HEK293 (cell line): Measurements from ENCODE around the gene ZNF790.

ENCODE experiments used
- FEZF1 ChIP-seq: fragments of 450-650 bp; formaldehyde crosslinking; IDR thresholded peaks from 2 replicates; pipeline ENCODE4 v1.5.1; 2016; ENCODE audit warnings: missing biosample characterization, missing genetic modification characterization
- GLI4 ChIP-seq: fragments of 450-650 bp; formaldehyde crosslinking; IDR thresholded peaks from 2 replicates; pipeline ENCODE4 v1.5.1; 2016; ENCODE audit warnings: missing biosample characterization, missing genetic modification characterization
- GLIS2 ChIP-seq: fragments of 450-650 bp; formaldehyde crosslinking; IDR thresholded peaks from 2 replicates; pipeline ENCODE4 v1.5.1; 2016; ENCODE audit warnings: missing biosample characterization, missing genetic modification characterization
- HOXD13 ChIP-seq: sonication (generic); formaldehyde crosslinking; IDR thresholded peaks from 2 replicates; pipeline ENCODE4 v1.8.0; 2022; ENCODE audit warnings: missing genetic modification reagents, borderline replicate concordance
- KLF10 ChIP-seq: fragments of 450-650 bp; IDR thresholded peaks from 2 replicates; pipeline ENCODE4 v1.5.1; 2018; ENCODE audit warnings: missing biosample characterization, mild to moderate bottlenecking, missing genetic modification characterization
- KLF8 ChIP-seq: fragments of 450-650 bp; formaldehyde crosslinking; IDR thresholded peaks from 2 replicates; pipeline ENCODE4 v1.5.1; 2016; ENCODE audit warnings: missing biosample characterization, missing genetic modification characterization
- RBAK ChIP-seq: fragments of 450-650 bp; formaldehyde crosslinking; IDR thresholded peaks from 2 replicates; pipeline ENCODE4 v1.5.1; 2016; ENCODE audit warnings: missing biosample characterization, missing genetic modification characterization
- SALL2 ChIP-seq: fragments of 450-650 bp; formaldehyde crosslinking; IDR thresholded peaks from 2 replicates; pipeline ENCODE4 v1.5.0; 2017; ENCODE audit warnings: missing biosample characterization, mild to moderate bottlenecking, missing genetic modification characterization, borderline replicate concordance
- TRIM28 ChIP-seq: IDR thresholded peaks from 2 replicates; pipeline ENCODE4 v1.6.1; 2011; ENCODE audit warnings: low read length, control low read depth, borderline replicate concordance
- WT1 ChIP-seq: fragments of 450-650 bp; formaldehyde crosslinking; IDR thresholded peaks from 2 replicates; pipeline ENCODE4 v1.5.1; 2016; ENCODE audit warnings: missing biosample characterization, missing genetic modification characterization
- YY1 ChIP-seq: fragments of 450-650 bp; formaldehyde crosslinking; IDR thresholded peaks from 2 replicates; pipeline ENCODE4 v1.5.1; 2018; ENCODE audit warnings: missing biosample characterization, missing genetic modification characterization
- ZNF274 ChIP-seq, 2 experiments: fragments of 200-500 bp in 1 of 2; fragments of 450-650 bp in 1 of 2; sonication (Bioruptor generic) in 1 of 2; formaldehyde crosslinking in 1 of 2; IDR thresholded peaks; 2 replicates each; pipeline versions ENCODE4 v1.5.1 to v1.6.1; 2014 to 2016; ENCODE audit warnings: borderline replicate concordance in 1 of 2, inconsistent platforms in 1 of 2, low read length in 1 of 2, missing biosample characterization in 1 of 2, missing genetic modification characterization in 1 of 2
- ZNF292 ChIP-seq: fragments of 450-650 bp; formaldehyde crosslinking; IDR thresholded peaks from 2 replicates; pipeline ENCODE4 v1.5.1; 2016; ENCODE audit warnings: low read depth, missing biosample characterization, missing genetic modification characterization, borderline replicate concordance
- ZNF324 ChIP-seq: fragments of 450-650 bp; formaldehyde crosslinking; IDR thresholded peaks from 2 replicates; pipeline ENCODE4 v1.5.1; 2016; ENCODE audit warnings: missing biosample characterization, missing genetic modification characterization
- ZNF350 ChIP-seq: fragments of 450-650 bp; formaldehyde crosslinking; IDR thresholded peaks from 2 replicates; pipeline ENCODE4 v1.5.0; 2017; ENCODE audit warnings: missing biosample characterization, mild to moderate bottlenecking, missing genetic modification characterization
- ZNF354C ChIP-seq: fragments of 450-650 bp; formaldehyde crosslinking; IDR thresholded peaks from 2 replicates; pipeline ENCODE4 v1.5.1; 2016; ENCODE audit warnings: missing biosample characterization, missing genetic modification characterization, low read depth, borderline replicate concordance
- ZNF416 ChIP-seq: fragments of 450-650 bp; formaldehyde crosslinking; IDR thresholded peaks from 2 replicates; pipeline ENCODE4 v1.5.1; 2016; ENCODE audit warnings: missing biosample characterization, missing genetic modification characterization
- ZNF518A ChIP-seq: fragments of 450-650 bp; formaldehyde crosslinking; conservative IDR thresholded peaks from 2 replicates; pipeline ENCODE4 v1.5.1; 2016; ENCODE audit warnings: low read depth, missing biosample characterization, missing genetic modification characterization
- ZNF521 ChIP-seq: fragments of 450-650 bp; formaldehyde crosslinking; IDR thresholded peaks from 2 replicates; pipeline ENCODE4 v1.5.1; 2017; ENCODE audit warnings: missing biosample characterization, mild to moderate bottlenecking, missing genetic modification characterization
- ZNF529 ChIP-seq: fragments of 450-650 bp; formaldehyde crosslinking; IDR thresholded peaks from 2 replicates; pipeline ENCODE4 v1.5.1; 2017; ENCODE audit warnings: missing genetic modification characterization, missing biosample characterization; ENCODE audit not compliant: insufficient replicate concordance
- ZNF544 ChIP-seq: fragments of 450-650 bp; formaldehyde crosslinking; IDR thresholded peaks from 2 replicates; pipeline ENCODE4 v1.5.0; 2017; ENCODE audit warnings: missing biosample characterization, missing genetic modification characterization
- ZNF585B ChIP-seq: fragments of 450-650 bp; formaldehyde crosslinking; IDR thresholded peaks from 2 replicates; pipeline ENCODE4 v1.5.1; 2016; ENCODE audit warnings: missing biosample characterization, missing genetic modification characterization
- ZNF600 ChIP-seq: fragments of 450-650 bp; formaldehyde crosslinking; IDR thresholded peaks from 2 replicates; pipeline ENCODE4 v1.5.1; 2016; ENCODE audit warnings: missing biosample characterization, missing genetic modification characterization
- ZNF626 ChIP-seq: fragments of 450-650 bp; sonication (Bioruptor Pico); formaldehyde crosslinking; IDR thresholded peaks from 2 replicates; pipeline ENCODE4 v1.5.1; 2018; ENCODE audit warnings: missing biosample characterization, missing genetic modification characterization, inconsistent platforms
- ZNF658 ChIP-seq: fragments of 450-650 bp; formaldehyde crosslinking; IDR thresholded peaks from 2 replicates; pipeline ENCODE4; 2016; ENCODE audit warnings: missing biosample characterization, missing genetic modification characterization
- ZNF677 ChIP-seq: fragments of 450-650 bp; IDR thresholded peaks from 2 replicates; pipeline ENCODE4 v1.5.0; 2018; ENCODE audit warnings: missing biosample characterization, mild to moderate bottlenecking, missing genetic modification characterization, moderate library complexity
- ZNF701 ChIP-seq: fragments of 450-650 bp; formaldehyde crosslinking; IDR thresholded peaks from 2 replicates; pipeline ENCODE4 v1.5.1; 2016; ENCODE audit warnings: missing biosample characterization, missing genetic modification characterization
- ZNF707 ChIP-seq: fragments of 450-650 bp; formaldehyde crosslinking; IDR thresholded peaks from 2 replicates; pipeline ENCODE4 v1.5.1; 2016; ENCODE audit warnings: missing biosample characterization, missing genetic modification characterization
- ZSCAN18 ChIP-seq: fragments of 450-650 bp; formaldehyde crosslinking; IDR thresholded peaks from 2 replicates; pipeline ENCODE4 v1.5.1; 2016; ENCODE audit warnings: missing biosample characterization, missing genetic modification characterization
- ZSCAN23 ChIP-seq: fragments of 450-650 bp; formaldehyde crosslinking; IDR thresholded peaks from 2 replicates; pipeline ENCODE4 v1.5.1; 2016; ENCODE audit warnings: missing biosample characterization, missing genetic modification characterization
- TF ChIP-seq, protein P1 (sequence below): fragments of 450-650 bp; formaldehyde crosslinking; IDR thresholded peaks from 2 replicates; pipeline ENCODE4 v1.5.1; 2017; ENCODE audit warnings: missing biosample characterization, missing genetic modification characterization
- TF ChIP-seq, protein P2 (sequence below): sonication (generic); formaldehyde crosslinking; IDR thresholded peaks from 2 replicates; pipeline ENCODE4 v1.8.1; 2022; ENCODE audit warnings: mild to moderate bottlenecking, moderate library complexity, missing genetic modification reagents

ZNF790 gene

GRCh38 chr19:36771261-36772231 is 66.6 kb downstream of the ZNF790 start (continued):
- TF ChIP-seq ZSCAN23 (tag by site-specific recombination), result no peak
- no peak for TF ChIP-seq ZNF626 (tag by site-specific recombination)
- no peak for TF ChIP-seq HOXD13 (CRISPR knock-in tag)
- TF ChIP-seq ZNF521 (tag by site-specific recombination), result no peak
- TF ChIP-seq, protein P1, sequence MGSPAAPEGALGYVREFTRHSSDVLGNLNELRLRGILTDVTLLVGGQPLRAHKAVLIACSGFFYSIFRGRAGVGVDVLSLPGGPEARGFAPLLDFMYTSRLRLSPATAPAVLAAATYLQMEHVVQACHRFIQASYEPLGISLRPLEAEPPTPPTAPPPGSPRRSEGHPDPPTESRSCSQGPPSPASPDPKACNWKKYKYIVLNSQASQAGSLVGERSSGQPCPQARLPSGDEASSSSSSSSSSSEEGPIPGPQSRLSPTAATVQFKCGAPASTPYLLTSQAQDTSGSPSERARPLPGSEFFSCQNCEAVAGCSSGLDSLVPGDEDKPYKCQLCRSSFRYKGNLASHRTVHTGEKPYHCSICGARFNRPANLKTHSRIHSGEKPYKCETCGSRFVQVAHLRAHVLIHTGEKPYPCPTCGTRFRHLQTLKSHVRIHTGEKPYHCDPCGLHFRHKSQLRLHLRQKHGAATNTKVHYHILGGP (tag by site-specific recombination), result no peak
- TF ChIP-seq ZNF701 (tag by site-specific recombination), result no peak
- TF ChIP-seq, protein P2, sequence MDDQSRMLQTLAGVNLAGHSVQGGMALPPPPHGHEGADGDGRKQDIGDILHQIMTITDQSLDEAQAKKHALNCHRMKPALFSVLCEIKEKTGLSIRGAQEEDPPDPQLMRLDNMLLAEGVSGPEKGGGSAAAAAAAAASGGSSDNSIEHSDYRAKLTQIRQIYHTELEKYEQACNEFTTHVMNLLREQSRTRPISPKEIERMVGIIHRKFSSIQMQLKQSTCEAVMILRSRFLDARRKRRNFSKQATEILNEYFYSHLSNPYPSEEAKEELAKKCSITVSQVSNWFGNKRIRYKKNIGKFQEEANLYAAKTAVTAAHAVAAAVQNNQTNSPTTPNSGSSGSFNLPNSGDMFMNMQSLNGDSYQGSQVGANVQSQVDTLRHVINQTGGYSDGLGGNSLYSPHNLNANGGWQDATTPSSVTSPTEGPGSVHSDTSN (CRISPR knock-in tag), result no peak
- no peak for TF ChIP-seq GLI4 (tag by site-specific recombination)
- TF ChIP-seq ZNF518A (tag by site-specific recombination), result 0 out of 2 replicates have a peak, but pooled peaks have one; percentile 13
- TF ChIP-seq ZNF707, result no peak
- TF ChIP-seq ZNF544 (tag by site-specific recombination), result no peak
- TF ChIP-seq FEZF1, result peak; percentile 75
- no peak for TF ChIP-seq ZNF354C (tag by site-specific recombination)
- no peak for TF ChIP-seq ZNF274 (IDR thresholded peaks at IDR 0.05; ENCODE audit: low read length)
- no peak for TF ChIP-seq ZNF274 (tag by site-specific recombination; IDR thresholded peaks at IDR 0.05; ENCODE audit: borderline replicate concordance)
- no peak for TF ChIP-seq ZNF658
- TF ChIP-seq GLIS2, result no peak
- TF ChIP-seq RBAK (tag by site-specific recombination), result no peak
- no peak for TF ChIP-seq ZNF677 (tag by site-specific recombination)
- TF ChIP-seq YY1, result no peak
- no peak for TF ChIP-seq KLF8 (tag by site-specific recombination)
- no peak for TF ChIP-seq TRIM28
- no peak for TF ChIP-seq ZNF529 (tag by site-specific recombination)
- 0 out of 2 replicates have a peak, but pooled peaks have one; percentile 1 for TF ChIP-seq ZNF324 (tag by site-specific recombination)
- TF ChIP-seq ZNF600, result peak; percentile 70
- TF ChIP-seq ZNF585B, result no peak
- TF ChIP-seq ZNF292, result no peak
- TF ChIP-seq SALL2 (tag by site-specific recombination), result no peak
- TF ChIP-seq ZNF350 (tag by site-specific recombination), result no peak
- TF ChIP-seq WT1, result no peak
- peak; percentile 80 for TF ChIP-seq ZNF416
- no peak for TF ChIP-seq ZSCAN18 (tag by site-specific recombination)
- TF ChIP-seq KLF10 (tag by site-specific recombination), result no peak
